Stimulated activated CD8-positive, alpha-beta memory T cell treated with anti-CD3 and anti-CD28 coated beads, Interleukin-12 subunit alpha, Interleukin-12 subunit beta, amount 100 ng/mL, for 24 hours (primary cell): ENCODE measurements around the gene SHANK3.

Experiments used
- DNase-seq: peaks from one replicate; pipeline ENCODE4 v3.0.0-alpha.2; 2020; ENCODE audit errors: extremely low read depth

The SHANK3 gene

DNA sequence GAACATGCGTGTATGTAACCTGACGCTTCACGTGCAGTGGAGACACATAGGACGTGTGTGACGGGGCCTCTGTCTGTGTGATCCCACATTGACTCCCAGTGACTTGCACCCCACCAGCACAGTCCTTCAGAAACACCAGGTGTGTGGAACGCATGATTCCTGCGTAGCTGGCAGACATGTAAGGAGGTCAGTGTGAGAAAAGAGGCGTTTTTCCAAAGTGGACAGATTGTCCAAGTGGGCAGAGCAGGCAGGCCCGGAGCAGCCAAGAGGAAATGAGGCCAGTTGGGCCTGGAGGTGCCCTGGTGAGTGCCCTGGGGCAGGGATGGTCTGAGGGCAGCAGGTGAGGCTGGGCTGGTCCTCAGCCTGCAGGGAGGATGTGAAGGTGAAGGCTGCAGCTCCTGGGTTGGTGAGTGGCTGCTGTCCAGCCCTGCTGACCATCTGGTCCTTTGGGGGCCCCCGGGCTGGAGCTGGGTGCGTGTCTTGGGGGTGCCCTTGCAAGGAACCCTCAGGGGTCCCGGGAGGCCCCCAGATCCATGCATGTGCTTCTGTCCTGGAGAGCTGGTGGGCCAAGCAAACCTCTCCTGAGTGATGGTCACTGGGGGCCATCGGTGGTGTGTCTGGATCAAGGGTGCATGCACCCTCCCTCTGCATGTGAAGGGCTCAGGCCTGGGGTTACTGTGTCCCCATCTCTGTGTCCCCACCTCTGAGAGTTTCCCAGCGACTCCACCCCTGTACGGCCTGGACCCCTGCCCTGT, 26.6 kb downstream of the SHANK3 start:
- DNase-seq: no peak

DNA sequence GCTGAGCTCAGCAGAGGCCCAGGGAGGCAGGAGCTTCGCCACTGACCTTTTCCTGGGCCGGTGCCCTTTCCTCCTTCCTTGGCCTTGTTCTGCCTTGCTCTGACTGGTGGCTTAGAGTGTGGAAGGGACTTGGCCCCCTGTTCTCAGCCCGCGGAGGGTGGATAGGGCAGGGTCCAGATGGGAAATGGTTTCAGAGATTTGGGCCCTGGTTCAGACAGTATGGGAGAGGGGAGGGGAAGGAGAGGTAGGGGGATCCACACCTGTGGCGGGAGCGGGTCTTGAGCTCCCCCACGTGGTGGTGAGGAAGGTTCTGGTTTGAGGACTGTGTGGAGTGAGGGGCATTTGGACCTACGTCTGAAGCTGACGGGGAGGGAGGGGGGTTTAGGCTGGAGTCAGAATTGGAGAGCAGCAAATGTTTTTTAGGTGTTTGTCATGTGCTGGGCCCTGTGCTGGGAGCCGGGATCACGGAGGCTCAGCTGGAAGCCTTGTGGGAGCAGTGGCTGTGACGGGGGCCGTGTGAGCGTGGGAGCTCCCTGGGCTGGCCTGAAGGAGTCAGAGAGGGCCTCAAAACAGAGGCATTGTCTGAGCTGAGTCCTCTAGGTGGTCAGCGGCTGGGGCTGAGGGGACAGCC, 27.2 kb downstream of the SHANK3 start:
- no peak for DNase-seq

DNA sequence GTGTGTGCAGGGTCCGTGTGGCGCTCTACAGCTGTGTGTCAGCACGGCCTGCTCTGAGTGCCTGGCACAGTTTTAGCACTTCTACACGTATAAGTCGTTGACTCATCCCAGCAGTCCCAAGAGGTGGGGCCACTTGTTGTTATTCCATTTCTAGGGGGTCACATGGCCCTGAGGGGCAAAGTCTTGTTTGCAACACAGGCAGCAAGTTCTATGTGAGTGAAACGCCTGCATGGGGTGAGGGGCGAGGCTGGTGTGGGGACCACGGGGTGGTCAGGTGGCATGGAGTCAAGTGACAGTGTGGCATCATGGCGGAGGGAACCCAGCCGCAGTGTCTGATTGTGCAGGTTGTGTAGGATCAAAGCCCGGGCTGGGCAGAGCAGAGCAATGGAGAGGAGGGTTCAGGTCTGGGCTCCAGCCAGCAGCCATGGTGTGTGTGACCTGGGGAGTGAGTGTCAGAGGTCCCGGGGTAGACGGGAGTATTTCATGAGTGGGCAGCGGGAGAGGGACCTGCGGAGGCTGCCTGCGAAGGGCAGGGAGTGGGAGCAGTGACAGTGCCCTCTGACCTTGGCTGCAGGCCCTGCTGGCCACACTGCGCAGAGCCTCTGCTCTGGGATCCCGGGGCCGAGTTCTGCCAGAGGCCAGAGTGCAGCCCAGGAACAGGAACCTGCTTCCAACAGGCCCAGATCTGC, 27.9 kb downstream of the SHANK3 start:
- DNase-seq: no peak

DNA sequence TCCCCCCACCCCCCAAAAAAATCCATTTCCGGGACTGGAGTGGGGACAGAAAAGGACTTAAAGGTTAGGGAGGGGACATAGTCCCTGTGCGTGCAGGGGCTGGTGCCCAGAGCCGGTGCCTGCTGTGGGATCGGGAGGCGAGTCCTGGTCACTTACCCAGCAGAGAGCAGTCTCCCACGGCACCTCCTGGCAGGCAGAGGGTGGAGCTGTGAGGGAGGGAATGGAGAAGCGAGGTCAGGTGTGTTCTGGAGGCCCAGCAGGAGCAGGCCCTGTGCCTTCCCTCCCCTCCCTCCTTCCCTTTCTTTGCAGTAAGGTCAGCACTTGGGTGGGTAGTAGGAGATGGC, 28.4 kb downstream of the SHANK3 start:
- DNase-seq: no peak

DNA sequence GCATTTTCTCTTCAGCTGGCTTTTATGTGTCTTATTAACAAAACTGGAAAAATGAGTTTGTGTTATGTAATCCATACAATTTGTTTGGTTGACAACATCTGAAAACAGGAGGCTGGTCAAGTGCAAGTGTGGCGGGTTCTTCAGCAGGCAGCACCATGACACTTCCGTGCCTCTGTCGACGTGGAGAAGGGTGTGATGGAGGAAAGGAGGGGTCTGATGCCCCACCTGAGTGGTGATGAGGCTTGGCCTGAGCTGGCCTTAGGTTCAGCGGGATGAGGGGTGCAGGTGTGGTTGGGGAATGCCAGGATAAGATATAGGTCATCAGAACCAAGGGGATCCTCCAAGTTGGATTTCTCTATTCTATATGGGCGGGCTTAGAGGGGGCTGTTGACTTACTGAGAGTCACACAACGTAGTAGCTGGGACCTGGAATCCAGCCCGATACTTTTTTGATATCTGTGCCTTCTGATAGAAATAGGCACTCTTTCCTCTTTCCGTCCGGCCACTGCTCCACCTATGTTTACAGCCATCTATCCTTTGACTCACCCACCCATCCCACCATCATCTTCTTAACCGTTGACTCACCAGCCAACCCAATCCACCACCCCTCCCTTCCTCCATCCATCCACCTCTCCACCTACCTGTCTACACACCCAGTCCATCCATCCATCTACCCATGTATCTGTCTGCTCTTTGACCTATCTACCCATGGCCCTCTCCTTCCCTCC, 29.0 kb downstream of the SHANK3 start:
- DNase-seq: no peak

DNA sequence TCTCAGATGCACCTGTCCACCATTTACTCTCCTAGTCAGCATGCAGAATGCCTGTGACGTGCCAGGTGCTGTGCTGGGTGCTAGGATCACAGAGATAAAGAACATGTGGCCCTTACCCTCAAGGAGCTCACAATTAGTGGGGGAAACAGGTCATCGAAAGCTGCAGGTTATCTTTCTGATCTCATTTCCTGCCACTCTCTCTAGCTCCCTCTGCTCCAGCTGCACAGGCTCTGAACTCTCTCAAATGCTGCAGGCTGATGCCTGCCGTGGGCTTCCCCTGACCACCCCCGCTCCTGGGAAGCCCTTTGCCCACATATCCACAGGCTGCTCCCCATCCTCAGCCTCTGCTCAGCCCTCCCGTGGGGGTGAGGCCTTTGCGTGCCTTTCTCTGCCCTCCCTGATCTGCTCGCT, 29.6 kb downstream of the SHANK3 start:
- DNase-seq: no peak

DNA sequence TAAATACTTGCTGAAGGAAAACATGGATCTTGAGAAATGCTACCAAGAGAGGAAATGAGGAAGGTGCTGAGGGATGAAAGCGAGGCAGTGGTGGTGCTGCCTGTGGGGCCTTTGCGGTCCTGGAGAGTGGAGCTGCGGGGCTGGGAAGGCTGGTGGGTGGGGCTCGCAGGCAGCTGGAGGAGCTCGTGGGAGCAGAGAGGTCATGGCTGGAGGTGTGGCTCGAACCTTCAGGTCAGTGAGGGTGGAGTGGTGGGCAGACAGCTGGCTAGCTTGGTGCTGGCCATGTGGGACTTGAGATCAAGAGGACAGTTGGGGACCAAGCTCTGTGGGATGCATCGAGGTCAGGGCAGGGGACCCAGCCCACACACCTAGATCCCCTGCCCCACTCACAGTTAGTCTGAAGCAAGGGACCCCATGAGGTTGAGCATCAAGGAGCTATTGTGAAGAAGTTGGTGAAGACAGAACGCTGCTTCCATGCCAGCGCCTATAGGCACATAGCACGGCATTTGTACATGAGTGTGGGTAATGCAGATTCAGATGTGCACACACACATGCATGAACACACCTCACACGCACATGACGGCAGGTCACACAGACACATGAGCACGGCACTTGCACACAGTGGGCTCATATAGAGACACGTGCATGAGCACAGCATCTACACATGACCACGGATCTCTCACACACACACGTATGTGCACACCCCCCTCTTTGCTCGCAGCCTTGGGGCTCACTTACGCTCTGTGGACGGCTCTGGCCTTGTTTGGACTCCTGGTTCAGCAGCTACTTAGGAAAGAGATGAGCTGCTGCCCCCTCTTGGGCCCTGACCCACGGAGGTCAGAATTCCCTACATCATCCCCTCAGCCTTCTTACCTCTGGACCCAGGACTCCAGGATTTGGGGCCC, 30.4 kb downstream of the SHANK3 start:
- no peak for DNase-seq

DNA sequence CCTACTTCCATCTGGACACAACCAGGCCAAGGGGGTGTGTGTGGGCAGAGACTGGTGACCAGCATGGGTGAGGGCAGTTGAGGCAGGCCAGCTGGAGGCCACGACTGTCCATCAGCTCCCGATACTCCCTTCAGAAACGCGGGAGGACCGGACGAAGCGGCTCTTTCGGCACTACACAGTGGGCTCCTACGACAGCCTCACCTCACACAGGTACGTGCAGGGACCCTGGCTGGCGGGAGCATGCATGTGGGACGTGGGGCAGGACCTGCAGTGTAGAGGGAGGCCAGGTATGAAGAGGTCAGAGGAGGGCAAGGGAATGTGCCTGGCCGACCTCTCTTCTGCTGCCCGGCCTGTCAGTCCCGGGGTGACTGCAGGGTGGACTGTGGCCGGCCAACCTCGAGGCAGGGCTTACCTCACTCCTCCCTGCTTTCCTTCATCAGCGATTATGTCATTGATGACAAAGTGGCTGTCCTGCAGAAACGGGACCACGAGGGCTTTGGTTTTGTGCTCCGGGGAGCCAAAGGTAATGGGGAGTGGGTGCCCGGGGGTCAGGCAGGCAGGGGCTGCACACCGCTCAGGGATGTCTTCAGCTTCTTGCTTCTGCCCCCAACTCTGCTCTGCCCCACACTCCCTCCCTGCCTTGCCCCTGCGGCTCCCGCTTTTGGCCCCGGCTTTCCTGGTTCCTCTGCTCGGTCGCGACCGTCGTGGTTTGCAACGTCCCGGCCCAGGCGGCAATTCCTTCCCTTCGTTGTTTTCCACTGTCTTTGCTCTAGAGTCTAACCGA, 31.3 kb downstream of the SHANK3 start:
- DNase-seq: no peak

DNA sequence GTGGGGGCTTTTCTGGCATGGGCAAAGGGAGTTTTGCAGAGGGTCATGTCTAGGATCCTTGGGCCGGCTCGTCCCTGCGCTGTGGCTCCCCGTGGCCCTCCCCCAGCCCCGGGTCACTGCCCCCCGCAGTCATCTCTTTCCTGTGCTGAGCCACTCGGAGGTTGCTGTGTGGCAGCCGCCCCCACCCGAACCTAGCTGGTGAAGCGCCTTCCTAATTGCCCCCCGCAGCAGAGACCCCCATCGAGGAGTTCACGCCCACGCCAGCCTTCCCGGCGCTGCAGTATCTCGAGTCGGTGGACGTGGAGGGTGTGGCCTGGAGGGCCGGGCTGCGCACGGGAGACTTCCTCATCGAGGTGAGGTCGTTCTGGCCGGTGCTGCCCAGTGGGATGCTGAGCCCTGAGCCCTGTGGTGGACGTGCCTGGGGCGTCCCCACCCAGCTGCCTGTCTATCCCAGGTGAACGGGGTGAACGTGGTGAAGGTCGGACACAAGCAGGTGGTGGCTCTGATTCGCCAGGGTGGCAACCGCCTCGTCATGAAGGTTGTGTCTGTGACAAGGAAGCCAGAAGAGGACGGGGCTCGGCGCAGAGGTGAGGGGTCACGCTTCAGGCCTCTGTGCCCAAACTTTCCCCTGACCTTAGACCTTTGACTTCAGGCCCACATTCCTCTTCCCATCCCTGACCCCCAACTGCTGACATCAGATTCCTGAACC, 32.0 kb downstream of the SHANK3 start:
- DNase-seq: no peak

DNA sequence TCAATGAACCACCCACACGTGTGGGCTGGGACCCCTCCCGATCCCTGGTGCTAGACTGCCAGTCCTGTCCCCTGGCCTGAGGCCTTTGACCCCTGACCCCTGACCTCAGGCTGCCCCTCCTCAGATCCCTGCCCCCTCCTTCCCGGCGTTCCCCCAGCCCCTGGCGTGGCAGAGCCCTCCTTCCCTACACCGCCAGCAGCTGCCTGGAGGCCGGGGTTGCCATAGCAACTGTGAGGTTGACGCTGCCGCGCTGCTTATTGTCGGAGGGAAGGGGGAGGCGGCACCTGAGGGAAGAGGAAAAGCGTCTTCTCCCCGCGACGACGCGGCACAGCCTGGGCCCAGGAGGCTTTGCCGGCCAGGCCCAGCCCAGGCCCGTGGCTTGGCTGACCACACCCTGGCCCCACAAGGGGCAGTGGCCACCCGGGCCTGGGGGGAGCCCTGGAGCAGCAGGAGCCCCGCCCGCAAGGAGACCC, 32.6 kb downstream of the SHANK3 start:
- no peak for DNase-seq

DNA sequence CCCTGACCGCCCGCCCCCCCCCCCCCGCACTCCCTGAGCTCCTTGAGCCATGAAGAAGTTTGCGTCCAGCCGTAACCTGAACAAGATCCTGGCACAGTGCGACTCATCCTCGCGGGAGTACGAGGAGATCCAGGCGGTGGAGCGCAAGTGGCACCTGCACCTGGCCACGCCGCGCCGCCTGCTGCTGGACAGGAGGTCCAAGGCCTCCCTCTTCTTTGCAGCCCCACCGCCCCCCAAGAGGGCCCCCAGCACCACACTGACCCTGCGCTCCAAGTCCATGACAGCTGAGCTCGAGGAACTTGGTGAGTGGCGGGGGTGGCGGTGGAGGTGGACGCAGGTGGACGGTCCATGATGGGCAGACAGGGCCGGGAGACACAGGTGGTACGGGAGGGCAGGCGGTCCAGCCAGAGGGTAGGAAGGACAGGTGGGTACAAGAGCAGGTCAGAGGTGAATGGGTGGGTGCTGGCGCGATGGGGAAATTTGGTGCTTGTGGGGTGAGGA, 33.3 kb downstream of the SHANK3 start:
- no peak for DNase-seq

DNA sequence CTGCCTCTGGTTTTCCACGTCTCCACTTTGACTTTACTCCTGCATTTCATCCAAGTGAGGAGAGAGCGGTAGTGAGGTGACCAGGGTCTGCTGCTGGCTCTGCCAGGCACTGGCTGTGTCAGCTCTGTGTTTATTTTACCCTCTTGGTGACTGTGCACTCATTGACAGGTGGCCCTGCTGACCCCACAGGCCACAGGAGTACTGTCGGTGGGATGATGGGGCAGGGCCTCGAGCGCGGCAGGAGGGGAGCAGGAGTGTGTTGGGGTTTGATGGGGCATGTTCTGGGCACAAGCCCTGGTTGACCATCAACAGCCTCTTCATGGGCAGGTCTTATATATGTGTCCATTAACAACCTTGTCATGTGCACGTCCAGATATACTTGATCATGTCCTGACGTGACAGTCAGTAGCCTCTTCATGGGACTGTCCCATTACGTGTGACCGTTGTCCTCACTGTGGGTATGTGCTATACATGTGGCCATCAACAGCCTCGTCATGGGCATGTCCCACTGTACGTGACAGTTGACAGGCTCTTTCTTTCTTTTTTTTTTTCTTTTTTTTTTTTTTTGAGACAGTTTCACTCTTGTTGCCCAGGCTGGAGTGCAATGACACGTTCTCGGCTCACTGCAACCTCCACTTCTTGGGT, 34.0 kb downstream of the SHANK3 start:
- no peak for DNase-seq

DNA sequence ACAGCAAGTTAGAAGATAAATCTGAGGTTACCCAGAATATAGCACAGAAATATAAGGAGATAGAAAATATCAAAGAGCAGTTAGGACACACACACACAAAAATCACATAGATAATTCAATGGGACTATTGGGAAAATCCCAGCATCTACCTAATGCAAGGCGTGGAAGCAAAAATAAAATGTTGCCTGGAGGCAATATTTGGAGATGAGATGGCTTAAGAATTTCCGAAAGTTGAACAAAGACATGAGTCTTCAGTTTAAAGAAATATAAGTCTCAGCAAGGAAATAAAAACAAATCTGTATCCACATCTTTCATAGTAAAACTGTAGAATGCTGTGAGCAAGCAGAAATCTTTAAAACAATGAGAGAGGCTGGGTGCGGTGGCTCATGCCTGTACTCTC, 35.9 kb downstream of the SHANK3 start:
- DNase-seq: no peak

DNA sequence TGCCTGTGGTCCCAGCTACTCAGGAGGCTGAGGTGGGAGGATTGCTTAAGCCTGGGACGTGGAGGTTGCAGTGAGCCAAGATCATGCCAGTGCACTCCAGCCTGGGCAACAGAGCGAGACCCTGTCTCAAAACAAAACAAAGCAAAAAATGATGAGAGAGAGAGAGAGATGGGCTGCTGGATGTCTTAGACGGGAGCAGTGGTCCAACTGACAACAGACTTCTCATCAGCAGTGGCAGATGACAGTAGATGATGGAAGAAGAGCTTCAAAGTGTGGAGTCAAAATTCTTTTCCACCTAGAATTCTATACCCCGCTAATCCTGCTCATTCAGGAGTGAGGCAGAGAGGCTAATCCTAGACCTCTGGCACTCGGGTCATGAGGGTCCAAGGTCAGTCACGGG, 36.4 kb downstream of the SHANK3 start:
- DNase-seq: no peak

DNA sequence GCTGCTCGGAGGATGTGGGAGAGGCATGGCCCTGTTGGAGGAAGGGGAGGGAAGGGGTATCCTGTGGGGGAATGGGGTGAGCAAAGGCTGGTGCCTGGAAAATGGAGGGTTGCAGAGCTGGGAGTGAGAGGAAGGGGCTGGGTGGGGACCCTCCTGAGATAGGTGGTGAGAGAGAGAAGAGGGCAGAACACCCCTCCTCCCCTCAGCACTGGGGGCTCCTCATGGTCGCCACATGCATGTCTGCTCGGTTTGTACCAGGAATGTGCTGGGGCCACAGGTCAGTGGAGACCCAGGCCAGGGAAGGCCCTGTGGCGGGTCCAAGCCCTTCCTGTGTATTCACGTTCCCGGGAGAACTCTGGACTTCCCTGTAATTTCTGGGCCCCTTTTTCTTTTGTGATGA, 37.6 kb downstream of the SHANK3 start:
- no peak for DNase-seq

DNA sequence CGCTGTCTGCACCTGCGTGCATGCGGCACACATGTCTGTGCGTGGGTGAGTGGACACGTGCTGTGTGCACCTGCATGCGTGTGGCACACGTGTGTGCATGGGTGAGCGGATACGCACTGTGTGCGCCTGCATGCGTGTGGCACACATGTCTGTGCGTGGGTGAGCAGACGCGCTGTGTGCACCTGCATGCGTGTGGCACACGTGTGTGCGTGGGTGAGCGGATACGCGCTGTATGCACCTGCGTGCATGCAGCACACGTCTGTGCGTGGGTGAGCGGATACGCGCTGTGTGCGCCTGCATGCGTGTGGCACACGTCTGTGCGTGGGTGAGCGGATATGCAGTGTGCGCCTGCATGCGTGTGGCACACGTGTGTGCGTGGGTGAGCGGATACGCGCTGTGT, 38.3 kb downstream of the SHANK3 start:
- no peak for DNase-seq

DNA sequence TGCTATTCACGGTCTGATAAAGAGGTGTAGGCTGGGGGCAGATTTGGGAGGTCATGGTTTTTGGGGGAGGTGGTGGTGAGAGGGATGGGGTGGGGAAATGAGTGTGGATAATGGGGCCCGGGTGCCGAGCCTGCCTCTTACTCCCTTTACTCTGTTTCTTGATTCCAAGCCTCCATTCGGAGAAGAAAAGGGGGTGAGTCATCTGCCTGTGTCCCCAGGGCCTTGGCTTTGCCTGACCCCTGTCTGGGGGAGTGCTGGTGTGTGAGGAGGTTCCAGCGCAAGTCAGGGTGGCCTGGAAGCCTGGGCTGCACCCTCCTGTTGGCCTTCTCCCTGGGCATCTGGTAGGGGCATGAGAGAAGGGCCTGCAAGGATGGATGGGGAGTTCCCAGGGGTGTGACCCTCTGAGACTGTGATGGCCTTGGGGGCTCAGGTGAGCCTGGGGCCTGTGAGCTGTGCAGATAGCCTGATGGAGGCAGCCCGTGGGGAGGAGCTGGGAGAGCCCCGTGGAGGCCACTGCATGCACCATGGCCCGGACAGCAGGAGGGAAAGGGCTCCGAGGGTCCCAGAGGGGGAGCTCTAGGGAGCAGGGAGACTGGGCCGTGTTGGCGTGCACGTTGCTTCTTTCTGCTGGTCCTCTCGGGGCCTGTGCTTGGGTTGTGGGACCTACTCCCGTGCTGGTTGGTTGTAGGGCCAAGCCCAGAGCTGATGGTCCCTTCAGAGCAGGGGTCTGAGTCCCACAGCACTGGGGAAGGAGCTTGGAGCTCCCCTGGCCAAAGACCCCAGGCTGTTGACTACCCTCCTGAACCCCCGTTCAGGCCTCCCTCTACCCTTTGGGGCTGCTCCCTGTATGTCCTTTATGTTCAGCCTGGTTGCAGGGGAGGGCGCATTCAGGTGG, 39.1 kb downstream of the SHANK3 start:
- no peak for DNase-seq

DNA sequence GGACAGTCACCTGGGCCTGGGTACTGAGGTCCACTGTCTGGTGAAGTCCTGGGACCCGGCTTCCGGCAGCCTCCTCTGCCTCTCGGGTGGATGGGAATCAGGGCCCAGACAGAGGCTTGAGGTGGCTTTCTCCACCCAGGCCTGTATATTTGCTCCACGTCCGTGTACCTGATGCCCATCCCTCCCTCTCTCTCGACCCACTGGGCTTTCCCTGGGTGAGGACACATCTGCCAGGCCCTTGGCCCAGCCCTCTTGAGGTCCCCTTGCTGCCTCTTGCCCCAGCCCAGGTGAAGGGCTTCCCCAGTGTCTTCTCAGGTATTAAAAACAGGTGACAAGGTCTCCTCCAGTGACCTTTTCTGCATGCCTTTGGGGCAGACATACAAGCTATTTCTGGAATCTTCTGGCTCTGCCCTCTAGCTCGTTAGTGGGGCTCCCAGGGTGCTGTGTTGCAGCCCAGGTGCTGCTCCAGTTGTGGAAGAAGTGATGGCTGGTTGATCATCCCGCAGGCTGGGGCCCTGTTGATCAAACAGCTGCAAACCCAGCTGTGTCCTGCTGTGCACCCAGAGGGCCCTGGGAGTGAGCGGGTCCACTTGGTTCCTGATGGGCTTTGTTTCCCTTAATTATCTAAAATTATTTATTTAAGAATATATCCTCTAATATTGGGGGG, 39.9 kb downstream of the SHANK3 start:
- DNase-seq: no peak
